HL-60 (cell line): Measurements from ENCODE around the gene KIF15.
"Not testable (repeated sequence)": the region's sequence is repeated elsewhere in the genome, so short reads cannot be mapped to it uniquely, and the experiment has no call there.

Experiments
- DNase-seq, 2 experiments: peaks; one replicate each; pipeline ENCODE4 v3.0.0-alpha.2; 2010 to 2020; ENCODE audit warnings: low read depth in 1 of 2, low spot score in 1 of 2
- H3K27ac ChIP-seq: fragments of 250-450 bp; sonication (Bioruptor Pico); replicated peaks from 2 replicates; pipeline ENCODE4 v1.5.1; 2020; ENCODE audit warnings: mild to moderate bottlenecking, moderate library complexity
- H3K27me3 ChIP-seq: fragments of 250-450 bp; sonication (Bioruptor Pico); 2 replicates; pipeline ENCODE4 v1.5.1; 2021; ENCODE audit warnings: mild to moderate bottlenecking, moderate library complexity; ENCODE audit not compliant: insufficient read depth, poor library complexity, severe bottlenecking
- H3K4me3 ChIP-seq: replicated peaks from 2 replicates; pipeline ENCODE4 v1.5.1; 2011; ENCODE audit warnings: mild to moderate bottlenecking, control low read depth, low read length; ENCODE audit not compliant: insufficient read depth
- CTCF ChIP-seq: IDR thresholded peaks from one replicate; pipeline ENCODE4 v1.5.1; 2011; ENCODE audit warnings: low read length, control low read depth, inconsistent platforms; ENCODE audit not compliant: insufficient read depth
- GABPA ChIP-seq: IDR thresholded peaks from 2 replicates; pipeline ENCODE4 v1.6.1; 2012; ENCODE audit warnings: low read depth
- POLR2AphosphoS5 ChIP-seq: IDR thresholded peaks from 2 replicates; pipeline ENCODE4 v1.6.1; 2012; ENCODE audit warnings: low read depth
- REST ChIP-seq: IDR thresholded peaks from 2 replicates; pipeline ENCODE4 v1.6.1; 2012; ENCODE audit warnings: low read depth; ENCODE audit not compliant: insufficient replicate concordance
- SPI1 ChIP-seq: IDR thresholded peaks from 2 replicates; pipeline ENCODE4 v1.6.1; 2012; ENCODE audit warnings: low read depth, mild to moderate bottlenecking, borderline replicate concordance

Gene KIF15

GRCh38 chr3:44805960-44806359, 44.4 kb downstream of the KIF15 start:
- Histone ChIP-seq H3K27me3 (no peaks in the 10 kb centered on the region), H3K27ac (no peak overlapping the region), H3K4me3 (no peak overlapping the region)
- no peak for DNase-seq
- no peak for TF ChIP-seq CTCF
- no peak for TF ChIP-seq POLR2AphosphoS5
- no peak for TF ChIP-seq SPI1
- TF ChIP-seq GABPA: no peak
- no peak for TF ChIP-seq REST

GRCh38 chr3:44814751-44815150, 53.2 kb downstream of the KIF15 start:
- TF ChIP-seq REST (no peak), CTCF (no peak), GABPA (no peak), SPI1 (no peak), POLR2AphosphoS5 (no peak)
- Histone ChIP-seq H3K4me3 (no peak overlapping the region), H3K27me3 (no peaks in the 10 kb centered on the region), H3K27ac (no peak overlapping the region)
- no peak for DNase-seq

GRCh38 chr3:44816334-44816733, 54.7 kb downstream of the KIF15 start:
- not testable (repeated sequence) for H3K27ac ChIP-seq, H3K4me3 ChIP-seq, H3K27me3 ChIP-seq, DNase-seq

- not testable (repeated sequence) for H3K27ac ChIP-seq, DNase-seq, H3K4me3 ChIP-seq, H3K27me3 ChIP-seq
These were observed 59.6 kb downstream of the KIF15 start for GRCh38 chr3:44821206-44821605.

GRCh38 chr3:44825264-44825925, 63.8 kb downstream of the KIF15 start:
- Histone ChIP-seq H3K4me3 (no peak overlapping the region), H3K27ac (no peak overlapping the region), H3K27me3 (no peaks in the 10 kb centered on the region)
- no peak for DNase-seq
- TF ChIP-seq SPI1 (peak; percentile 67; the same call in 1 of the 2 replicates), CTCF (no peak), GABPA (no peak), REST (no peak), POLR2AphosphoS5 (no peak)
